BE2C (cell line): ENCODE results near the gene NBAS.

Source experiments
- DNase-seq: peaks from one replicate; pipeline ENCODE4 v3.0.0-alpha.2; 2020
- H3K27me3 ChIP-seq: fragments of 250-450 bp; sonication (Bioruptor Pico); 2 replicates; pipeline ENCODE4 v1.5.1; 2020; ENCODE audit warnings: mild to moderate bottlenecking
- H3K36me3 ChIP-seq: fragments of 250-450 bp; sonication (Bioruptor Pico); 2 replicates; pipeline ENCODE4 v1.5.1; 2020; ENCODE audit warnings: mild to moderate bottlenecking
- H3K4me1 ChIP-seq: fragments of 250-450 bp; sonication (Bioruptor Pico); 2 replicates; pipeline ENCODE4 v1.5.1; 2020
- H3K4me3 ChIP-seq: 2 replicates; pipeline ENCODE4 v1.5.1; 2011; ENCODE audit warnings: low read depth, low read length
- H3K9me3 ChIP-seq: fragments of 250-450 bp; sonication (Bioruptor Pico); 2 replicates; pipeline ENCODE4 v1.5.1; 2020
- CTCF ChIP-seq: IDR thresholded peaks from 2 replicates; pipeline ENCODE4 v1.5.1; 2012; ENCODE audit warnings: mild to moderate bottlenecking, low read depth, low read length

The NBAS gene

GRCh38 chr2:15316370-15316814 is 244.7 kb downstream of the NBAS start:
- no peaks in the 10 kb centered on the region for H3K27me3 ChIP-seq
- 0 out of 2 replicates have a peak, but pooled peaks cover 3% of the 10 kb centered on the region for H3K4me1 ChIP-seq
- peaks cover 5% of the 10 kb centered on the region for H3K36me3 ChIP-seq
- H3K4me3 ChIP-seq = no peak overlapping the region
- DNase-seq = no peak
- no peak for TF ChIP-seq CTCF
- H3K9me3 ChIP-seq = no peaks in the 10 kb centered on the region; the same call in 1 of the 2 replicates

GRCh38 chr2:15315411-15315810 is 245.7 kb downstream of the NBAS start:
- no peak for DNase-seq
- Histone ChIP-seq H3K36me3 (peaks cover 5% of the 10 kb centered on the region), H3K27me3 (no peaks in the 10 kb centered on the region), H3K4me3 (no peak overlapping the region), H3K9me3 (no peaks in the 10 kb centered on the region; the same call in 1 of the 2 replicates), H3K4me1 (0 out of 2 replicates have a peak, but pooled peaks cover 3% of the 10 kb centered on the region)
- no peak for TF ChIP-seq CTCF

- H3K27me3 ChIP-seq = no peaks in the 10 kb centered on the region
- H3K36me3 ChIP-seq = peaks cover 5% of the 10 kb centered on the region
- TF ChIP-seq CTCF = no peak
- 0 out of 2 replicates have a peak, but pooled peaks cover 3% of the 10 kb centered on the region for H3K4me1 ChIP-seq
- no peaks in the 10 kb centered on the region; the same call in 1 of the 2 replicates for H3K9me3 ChIP-seq
- DNase-seq = no peak
- no peak overlapping the region for H3K4me3 ChIP-seq
Observed at GRCh38 chr2:15313657-15314056, 247.5 kb downstream of the NBAS start.

DNA sequence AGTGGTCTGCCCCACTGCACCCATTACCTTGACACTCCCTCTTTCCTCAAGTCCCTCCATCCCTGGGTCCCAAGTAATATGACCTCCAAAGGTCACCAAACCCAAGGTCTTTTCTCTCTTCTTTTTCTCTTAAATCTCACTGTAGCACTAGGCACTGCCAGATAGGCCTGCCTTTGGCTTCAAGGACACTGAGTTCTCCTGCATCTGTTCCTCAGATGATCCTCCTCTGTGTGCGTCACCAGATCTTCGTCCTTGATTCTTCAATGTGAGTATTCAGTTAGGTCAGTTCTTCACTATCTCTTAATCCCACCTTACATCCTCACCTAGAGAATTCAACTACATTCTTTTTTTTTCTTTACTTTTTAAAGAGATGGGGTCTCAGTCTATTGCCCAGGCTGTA is 249.2 kb downstream of the NBAS start:
- Histone ChIP-seq H3K4me1 (0 out of 2 replicates have a peak, but pooled peaks cover 3% of the 10 kb centered on the region), H3K27me3 (no peaks in the 10 kb centered on the region), H3K9me3 (no peaks in the 10 kb centered on the region; the same call in 1 of the 2 replicates), H3K4me3 (no peak overlapping the region), H3K36me3 (peaks cover 5% of the 10 kb centered on the region)
- no peak for DNase-seq
- TF ChIP-seq CTCF = no peak

GRCh38 chr2:15311201-15311907 is 249.8 kb downstream of the NBAS start:
- H3K36me3 ChIP-seq = peaks cover 5% of the 10 kb centered on the region
- TF ChIP-seq CTCF = no peak
- H3K4me3 ChIP-seq = no peak overlapping the region

GRCh38 chr2:15307526-15307925 is 253.6 kb downstream of the NBAS start:
- Histone ChIP-seq H3K9me3 (no peaks in the 10 kb centered on the region), H3K27me3 (no peaks in the 10 kb centered on the region), H3K36me3 (peaks cover 8% of the 10 kb centered on the region), H3K4me1 (no peaks in the 10 kb centered on the region), H3K4me3 (no peak overlapping the region)
- no peak for TF ChIP-seq CTCF
- DNase-seq = no peak

More at GRCh38 chr2:15311201-15311907, 249.8 kb downstream of the NBAS start:
- Histone ChIP-seq H3K4me1 (0 out of 2 replicates have a peak, but pooled peaks cover 3% of the 10 kb centered on the region), H3K27me3 (no peaks in the 10 kb centered on the region), H3K9me3 (no peaks in the 10 kb centered on the region; the same call in 1 of the 2 replicates)
- DNase-seq = no peak
